ENCODE data around the gene MRPL21. TPM values are rescaled to one million over a fixed set of nuclear protein-coding genes. Genes with fewer than 3 reads are reported as not detected.

The MRPL21 gene
- total RNA-seq, 3 donors from 2014 or later (not counting 1 experiment from before 2014, with no cell fraction given) = 39.0 to 47.4 (median 40.3) TPM

- H3K27me3 ChIP-seq (ENCODE audit: control insufficient read depth, insufficient read depth, low read length) = no peaks in the 10 kb centered on the region
- Mint-ChIP-seq H3K4me1 (peaks cover 0 to 5% of the 10 kb centered on the region in 2 donors), H3K36me3 (no peaks in the 10 kb centered on the region), H3K4me3 (no peak overlapping the region), H3K27me3 (ENCODE audit: low read depth in 2 of 2) (no peaks in the 10 kb centered on the region), H3K27ac (no peak overlapping the region), H3K9me3 (no peaks in the 10 kb centered on the region)
- ATAC-seq (no peak), DNase-seq (no peak)
- no peaks in the 10 kb centered on the region for H3K9me3 ChIP-seq (ENCODE audit: control insufficient read depth, insufficient read depth, low read length)
- WGBS (ENCODE audit: insufficient coverage) = 94% methylated on average over 17 of the region's 17 CpGs
- H3K4me1 ChIP-seq (ENCODE audit: control insufficient read depth, insufficient read depth, low read length) = no peaks in the 10 kb centered on the region
- intact Hi-C loops (cut with micrococcal nuclease) = no loop called here
- no peak overlapping the region for H3K4me3 ChIP-seq (ENCODE audit: low read length)
- H3K27ac ChIP-seq (ENCODE audit: low read length) = no peak overlapping the region
- TF ChIP-seq CTCF (IDR thresholded peaks at IDR 0.05) = no peak
- no peaks in the 10 kb centered on the region for H3K36me3 ChIP-seq (ENCODE audit: control insufficient read depth, insufficient read depth, low read length)
Measured at GRCh38 chr11:68948935-68949334, 45.3 kb upstream of the MRPL21 start.

DNA sequence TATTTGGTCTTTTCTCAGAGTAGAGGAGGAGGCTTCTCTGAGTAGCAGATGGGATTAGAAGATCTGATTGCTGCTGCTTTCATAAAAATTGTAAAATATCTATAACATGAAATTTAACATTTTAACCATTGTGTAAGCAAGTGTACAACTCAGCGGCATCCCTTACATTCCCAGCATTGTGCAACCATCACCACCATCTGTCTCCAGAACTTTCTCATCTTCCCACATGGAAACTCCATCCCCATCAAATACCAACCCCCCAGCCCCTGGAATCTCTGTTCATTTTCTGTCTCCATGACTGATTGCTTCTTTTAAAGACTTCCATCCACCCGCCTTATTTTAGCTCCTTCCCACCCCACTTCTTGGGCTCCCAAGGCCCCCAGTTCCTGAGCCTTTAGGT lies 44.9 kb upstream of the MRPL21 start:
- H3K27me3 ChIP-seq (ENCODE audit: control insufficient read depth, insufficient read depth, low read length) = no peaks in the 10 kb centered on the region
- no peak overlapping the region for H3K27ac Mint-ChIP-seq
- H3K9me3 Mint-ChIP-seq = no peaks in the 10 kb centered on the region
- H3K4me3 Mint-ChIP-seq = no peak overlapping the region
- intact Hi-C loops (cut with micrococcal nuclease) = no loop called here
- no peaks in the 10 kb centered on the region for H3K27me3 Mint-ChIP-seq (ENCODE audit: low read depth in 2 of 2)
- H3K27ac ChIP-seq (ENCODE audit: low read length) = no peak overlapping the region
- no peak for TF ChIP-seq CTCF (IDR thresholded peaks at IDR 0.05)
- DNase-seq (no peak), ATAC-seq (no peak)
- no peaks in the 10 kb centered on the region for H3K9me3 ChIP-seq (ENCODE audit: control insufficient read depth, insufficient read depth, low read length)
- WGBS (ENCODE audit: insufficient coverage) = 48% methylated on average over 2 of the region's 2 CpGs
- H3K36me3 ChIP-seq (ENCODE audit: control insufficient read depth, insufficient read depth, low read length) = no peaks in the 10 kb centered on the region
- H3K4me3 ChIP-seq (ENCODE audit: low read length) = no peak overlapping the region
- H3K4me1 Mint-ChIP-seq = peaks cover 0 to 5% of the 10 kb centered on the region in 2 donors
- H3K36me3 Mint-ChIP-seq = no peaks in the 10 kb centered on the region
- no peaks in the 10 kb centered on the region for H3K4me1 ChIP-seq (ENCODE audit: control insufficient read depth, insufficient read depth, low read length)

- Histone ChIP-seq H3K27ac (ENCODE audit: low read length) (no peak overlapping the region), H3K9me3 (ENCODE audit: control insufficient read depth, insufficient read depth, low read length) (no peaks in the 10 kb centered on the region), H3K36me3 (ENCODE audit: control insufficient read depth, insufficient read depth, low read length) (no peaks in the 10 kb centered on the region), H3K4me1 (ENCODE audit: control insufficient read depth, insufficient read depth, low read length) (no peaks in the 10 kb centered on the region), H3K4me3 (ENCODE audit: low read length) (no peak overlapping the region), H3K27me3 (ENCODE audit: control insufficient read depth, insufficient read depth, low read length) (no peaks in the 10 kb centered on the region)
- no peak for DNase-seq
- TF ChIP-seq CTCF (IDR thresholded peaks at IDR 0.05) = no peak
- ATAC-seq = no peak
- Mint-ChIP-seq H3K4me3 (no peak overlapping the region), H3K9me3 (no peaks in the 10 kb centered on the region), H3K27me3 (ENCODE audit: low read depth in 2 of 2) (no peaks in the 10 kb centered on the region), H3K36me3 (no peaks in the 10 kb centered on the region), H3K4me1 (peaks cover 0 to 5% of the 10 kb centered on the region in 2 donors), H3K27ac (no peak overlapping the region)
- 82% methylated on average over 11 of the region's 11 CpGs for WGBS (ENCODE audit: insufficient coverage)
- intact Hi-C loops (cut with micrococcal nuclease) = no loop called here
Measured at GRCh38 chr11:68947151-68947550, 43.5 kb upstream of the MRPL21 start.

- H3K9me3 ChIP-seq (ENCODE audit: control insufficient read depth, insufficient read depth, low read length) = no peaks in the 10 kb centered on the region
- no peak for TF ChIP-seq CTCF (IDR thresholded peaks at IDR 0.05)
- no peaks in the 10 kb centered on the region for H3K4me1 ChIP-seq (ENCODE audit: control insufficient read depth, insufficient read depth, low read length)
- H3K36me3 Mint-ChIP-seq = no peaks in the 10 kb centered on the region
- no peak for DNase-seq
- H3K4me3 ChIP-seq (ENCODE audit: low read length) = no peak overlapping the region
- peaks cover 0 to 5% of the 10 kb centered on the region in 2 donors for H3K4me1 Mint-ChIP-seq
- no peak overlapping the region for H3K27ac ChIP-seq (ENCODE audit: low read length)
- no peaks in the 10 kb centered on the region for H3K9me3 Mint-ChIP-seq
- ATAC-seq = no peak
- no peak overlapping the region for H3K27ac Mint-ChIP-seq
- H3K27me3 Mint-ChIP-seq (ENCODE audit: low read depth in 2 of 2) = no peaks in the 10 kb centered on the region
- H3K36me3 ChIP-seq (ENCODE audit: control insufficient read depth, insufficient read depth, low read length) = no peaks in the 10 kb centered on the region
- intact Hi-C loops (cut with micrococcal nuclease) = no loop called here
- WGBS (ENCODE audit: insufficient coverage) = 90% methylated on average over 17 of the region's 18 CpGs
- no peak overlapping the region for H3K4me3 Mint-ChIP-seq
- H3K27me3 ChIP-seq (ENCODE audit: control insufficient read depth, insufficient read depth, low read length) = no peaks in the 10 kb centered on the region
Measured at GRCh38 chr11:68946416-68947090, 42.9 kb upstream of the MRPL21 start.
